A673 (cell line): Measurements from ENCODE around the gene DSP. TPM values are rescaled to one million over a fixed set of nuclear protein-coding genes. Genes with fewer than 3 reads are reported as not detected.

Source experiments
- BruUV-seq: library from RNA; stranded (reverse); fragments of 400-500 nt; replicated peaks from 2 replicates; lab custom pipeline; 2021; lab: Mats Ljungman, UMichigan
- CTCF ChIA-PET: fragments of 300-600 bp; sonication (Branson Sonifier 250); formaldehyde crosslinking; loops from one replicate; lab custom pipeline; 2022; ENCODE audit warnings: antibody characterized with exemption; lab: Charles Lee
- POLR2A ChIA-PET: fragments of 300-600 bp; sonication (Branson Sonifier 250); formaldehyde crosslinking; loops from one replicate; lab custom pipeline; 2022; ENCODE audit warnings: antibody characterized with exemption; ENCODE audit not compliant: low non-redundant PET; lab: Charles Lee
- DNase-seq: peaks from one replicate; pipeline ENCODE4 v3.0.0-alpha.2; 2015; ENCODE audit warnings: low spot score
- H3K27ac ChIP-seq: fragments of 200-600 bp; sonication (generic); 2 replicates; pipeline ENCODE4 v1.5.1; 2016; ENCODE audit warnings: mixed run types, low read depth, mild to moderate bottlenecking, mixed read lengths, antibody characterized with exemption, low read length; ENCODE audit not compliant: poor library complexity, severe bottlenecking
- H3K27me3 ChIP-seq: fragments of 200-600 bp; sonication (generic); replicated peaks from 2 replicates; pipeline ENCODE4 v1.6.1; 2017; ENCODE audit warnings: mixed run types, low read depth, mild to moderate bottlenecking, mixed read lengths, antibody characterized with exemption, low read length; ENCODE audit not compliant: insufficient read depth, poor library complexity
- H3K36me3 ChIP-seq: fragments of 200-600 bp; sonication (generic); 2 replicates; pipeline ENCODE4 v1.6.1; 2016; ENCODE audit warnings: mixed run types, mild to moderate bottlenecking, mixed read lengths, antibody characterized with exemption, low read length; ENCODE audit not compliant: insufficient read depth, poor library complexity, severe bottlenecking
- H3K4me1 ChIP-seq: fragments of 200-600 bp; sonication (generic); 2 replicates; pipeline ENCODE4 v1.6.1; 2017; ENCODE audit warnings: mixed run types, mild to moderate bottlenecking, mixed read lengths, antibody characterized with exemption, low read length; ENCODE audit not compliant: insufficient read depth, poor library complexity, severe bottlenecking
- H3K4me3 ChIP-seq: fragments of 200-600 bp; sonication (generic); 2 replicates; pipeline ENCODE4 v1.5.1; 2016; ENCODE audit warnings: low read depth, mixed run types, mild to moderate bottlenecking, mixed read lengths, low read length; ENCODE audit not compliant: poor library complexity, severe bottlenecking
- H3K9me3 ChIP-seq: fragments of 200-600 bp; sonication (generic); 2 replicates; pipeline ENCODE4 v1.6.1; 2016; ENCODE audit warnings: mixed run types, low read depth, mild to moderate bottlenecking, mixed read lengths, antibody characterized with exemption, low read length; ENCODE audit not compliant: poor library complexity, severe bottlenecking
- CTCF ChIP-seq: fragments of 300-800, 200-600 bp; sonication (generic); conservative IDR thresholded peaks from 2 replicates; pipeline ENCODE4 v1.5.1; 2017; ENCODE audit warnings: low read depth, mild to moderate bottlenecking, antibody characterized with exemption, low read length, moderate library complexity, mixed read lengths
- EZH2 ChIP-seq: fragments of 200-600 bp; sonication (generic); IDR thresholded peaks from 2 replicates; pipeline ENCODE4 v1.6.1; 2017; ENCODE audit warnings: borderline replicate concordance, low read depth, mild to moderate bottlenecking, mixed read lengths, antibody characterized with exemption, low read length; ENCODE audit not compliant: poor library complexity, severe bottlenecking
- intact Hi-C: fragments of 100-400 bp; cut with micrococcal nuclease; formaldehyde crosslinking; loops from one replicate; pipeline ENCODE4 v1.10.0; 2022; ENCODE audit not compliant: unreplicated experiment
- total RNA-seq: library from RNA; stranded (reverse); gene quantifications from 2 replicates; pipeline ENCODE4 v1.2.3, GENCODE V29; 2021

Gene DSP
- total RNA-seq, 1 experiment from 2014 or later: 0.28 TPM

- intact Hi-C loops: no loop called here
- Histone ChIP-seq H3K27me3 (peaks cover 25% of the 10 kb centered on the region), H3K4me1 (no peaks in the 10 kb centered on the region), H3K27ac (no peak overlapping the region), H3K36me3 (no peaks in the 10 kb centered on the region), H3K4me3 (no peak overlapping the region), H3K9me3 (no peaks in the 10 kb centered on the region)
- no TSS peak for BruUV-seq
- CTCF ChIA-PET: no interaction called here
- TF ChIP-seq CTCF (no peak), EZH2 (no peak)
- no peak for DNase-seq
- POLR2A ChIA-PET: no interaction called here
Measured at GRCh38 chr6:7550433-7550801, 8.9 kb downstream of the DSP start.

GRCh38 chr6:7554533-7555275 is 13.2 kb downstream of the DSP start:
- no TSS peak for BruUV-seq
- POLR2A ChIA-PET: no interaction called here
- H3K27me3 ChIP-seq: peaks cover 8% of the 10 kb centered on the region

GRCh38 chr6:7555671-7556070 is 14.2 kb downstream of the DSP start:
- ChIA-PET CTCF (no interaction called here), POLR2A (no interaction called here)
- Histone ChIP-seq H3K4me1 (no peaks in the 10 kb centered on the region), H3K4me3 (no peak overlapping the region), H3K36me3 (no peaks in the 10 kb centered on the region), H3K27ac (no peak overlapping the region), H3K27me3 (peaks cover 4% of the 10 kb centered on the region), H3K9me3 (no peaks in the 10 kb centered on the region)
- no TSS peak for BruUV-seq
- no peak for DNase-seq
- intact Hi-C loops: no loop called here
- TF ChIP-seq CTCF: no peak
- no peak for TF ChIP-seq EZH2

More at GRCh38 chr6:7554533-7555275, 13.2 kb downstream of the DSP start:
- H3K4me3 ChIP-seq: no peak overlapping the region
- H3K27ac ChIP-seq: no peak overlapping the region
- H3K36me3 ChIP-seq: no peaks in the 10 kb centered on the region
- H3K9me3 ChIP-seq: no peaks in the 10 kb centered on the region
- no peaks in the 10 kb centered on the region for H3K4me1 ChIP-seq
- no peak for DNase-seq
- TF ChIP-seq EZH2 (no peak), CTCF (no peak)
- CTCF ChIA-PET: no interaction called here
- intact Hi-C loops: no loop called here
